NT2/D1 (cell line): ENCODE measurements around the gene AMIGO1.

Experiments
- SUZ12 ChIP-seq: IDR thresholded peaks from 2 replicates; pipeline ENCODE4 v1.6.1; 2011; ENCODE audit not compliant: insufficient read length, insufficient read depth; ENCODE audit errors: extremely low read depth
- YY1 ChIP-seq: IDR thresholded peaks from 2 replicates; pipeline ENCODE4 v1.6.1; 2011; ENCODE audit not compliant: insufficient read length, insufficient read depth
- ZNF274 ChIP-seq: IDR thresholded peaks from 2 replicates; pipeline ENCODE4 v1.6.1; 2011; ENCODE audit warnings: mild to moderate bottlenecking, low read depth, low read length

DNA sequence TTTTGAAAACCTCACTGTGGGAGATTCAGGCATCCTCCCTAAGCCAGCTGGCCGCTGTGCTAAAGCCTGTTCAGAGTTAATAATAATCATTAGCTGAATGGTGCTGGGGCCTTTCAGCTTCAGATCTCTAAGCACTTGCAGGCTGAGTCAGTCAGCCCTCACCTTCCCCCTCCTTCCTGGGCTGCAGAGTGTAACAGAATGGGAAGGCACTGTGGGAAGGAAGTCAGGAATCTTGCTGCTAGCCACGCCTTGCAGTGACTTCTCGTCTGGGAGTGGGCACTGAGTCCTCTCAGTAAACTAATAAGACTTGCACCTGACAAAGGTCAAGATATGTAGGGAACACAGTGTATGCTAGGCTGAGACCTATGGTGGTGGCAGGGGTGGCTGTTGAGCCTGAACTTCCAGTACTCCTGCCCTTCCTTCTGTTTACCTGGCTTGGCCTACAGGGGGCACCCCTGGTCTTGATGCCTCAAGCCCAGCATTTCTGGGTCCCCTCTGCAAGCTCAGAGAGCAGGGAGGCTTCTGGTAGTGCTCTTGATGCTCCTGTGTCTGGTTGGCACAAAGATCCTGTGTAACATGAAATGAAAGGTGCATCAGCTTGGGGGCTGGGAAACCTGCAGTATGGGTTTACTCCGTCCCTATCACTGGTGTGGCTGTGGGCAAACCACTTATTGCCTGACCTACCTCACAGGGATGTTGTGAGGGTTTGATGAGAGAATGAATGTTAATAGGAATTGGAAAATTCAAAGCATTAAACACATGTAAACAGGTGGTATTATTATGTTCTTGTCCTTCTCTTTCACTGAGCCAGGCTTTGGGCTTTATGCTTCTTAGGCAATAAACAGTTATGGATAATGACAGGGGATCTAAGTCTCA is 9.6 kb downstream of the AMIGO1 start:
- TF ChIP-seq YY1 = no peak
- no peak for TF ChIP-seq ZNF274
- no peak for TF ChIP-seq SUZ12
